Activated CD4-positive, alpha-beta T cell treated with anti-CD3 and anti-CD28 coated beads, Interleukin-2, Interleukin-4, amounts not matched to agents 100 ng/mL and 50 ng/mL, durations not matched to agents 16 hours and 8 hours (primary cell): ENCODE data around the gene HOTAIR.

Source experiments
- DNase-seq: peaks from one replicate; pipeline ENCODE4 v3.0.0-alpha.2; 2020; ENCODE audit warnings: low spot score

The HOTAIR gene

GRCh38 chr12:54000116-54001114 is 25.7 kb upstream of the HOTAIR start, which contains the start of gene HOXC9:
Gene HOXC9, plus strand, starts transcription at chr12:54000161. Its CDS starts 28 bp downstream, at chr12:54000189.
- DNase-seq, result no peak

- DNase-seq, result no peak
Measured at GRCh38 chr12:53999559-54000115, 24.9 kb upstream of the HOTAIR start.

- DNase-seq, result no peak
Measured at GRCh38 chr12:53998900-53999236, 24.1 kb upstream of the HOTAIR start.

- DNase-seq, result no peak
Measured at GRCh38 chr12:53998110-53998899, 23.6 kb upstream of the HOTAIR start.

- no peak for DNase-seq
Measured at GRCh38 chr12:53997204-53998109, 22.7 kb upstream of the HOTAIR start.

GRCh38 chr12:53996240-53997203 is 21.8 kb upstream of the HOTAIR start:
- DNase-seq, result no peak

- DNase-seq, result no peak
Measured at GRCh38 chr12:53995378-53996239, 20.9 kb upstream of the HOTAIR start.

GRCh38 chr12:53995002-53995377 is 20.2 kb upstream of the HOTAIR start:
- DNase-seq, result no peak

- DNase-seq, result no peak
Measured at GRCh38 chr12:53994264-53995001, 19.7 kb upstream of the HOTAIR start.

GRCh38 chr12:53994009-53994263 is 19.2 kb upstream of the HOTAIR start:
- DNase-seq, result no peak

GRCh38 chr12:53993162-53994008 is 18.6 kb upstream of the HOTAIR start:
- no peak for DNase-seq

- DNase-seq, result no peak
Measured at GRCh38 chr12:53992377-53992889, 17.7 kb upstream of the HOTAIR start.

GRCh38 chr12:53991077-53991460 is 16.3 kb upstream of the HOTAIR start:
- DNase-seq, result no peak

- DNase-seq, result no peak
Measured at GRCh38 chr12:53990311-53991076, 15.7 kb upstream of the HOTAIR start.

GRCh38 chr12:53989227-53990113 is 14.7 kb upstream of the HOTAIR start:
- peak; percentile 51 for DNase-seq
